Measurements from ENCODE around the gene NGFR. TPM values are rescaled to one million over a fixed set of nuclear protein-coding genes. Genes with fewer than 3 reads are reported as not detected.

The NGFR gene
- total and polyA plus RNA-seq, 8 donors, result 2.7 to 16.2 (median 11.3) TPM

DNA sequence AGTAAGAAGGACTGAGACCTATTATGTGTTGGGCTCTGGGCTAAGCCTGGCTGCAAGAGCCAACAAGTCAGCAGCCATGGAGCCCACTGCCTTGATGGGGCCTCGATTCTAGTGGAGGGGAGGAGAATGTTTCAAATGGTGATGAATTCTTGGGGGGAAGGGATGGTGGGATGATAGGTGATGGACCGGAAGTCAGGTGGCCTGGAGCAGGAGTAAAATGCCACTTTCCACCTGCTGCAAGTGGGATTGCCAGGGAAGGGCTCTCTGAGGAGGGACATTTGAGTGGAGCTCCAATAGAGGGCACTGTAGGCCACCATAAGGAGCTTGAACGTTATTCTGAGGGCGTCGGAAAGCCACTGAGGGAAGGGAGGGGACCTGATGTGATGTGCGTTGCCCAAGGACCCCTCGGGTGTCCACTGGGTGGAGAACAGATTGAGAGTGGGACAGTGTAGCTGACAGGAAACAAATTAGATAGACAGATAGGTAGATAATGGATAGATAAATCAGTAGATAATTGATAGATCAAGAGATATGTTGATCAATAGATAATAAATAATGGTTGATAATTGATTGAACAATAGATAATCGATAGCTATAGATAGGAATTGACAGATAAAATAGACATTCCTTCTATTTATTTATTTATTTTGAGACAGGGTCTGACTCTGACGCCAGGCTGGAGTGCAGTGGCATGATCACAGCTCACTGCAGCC, 62.4 kb downstream of the NGFR start:
- ATAC-seq (peak; percentile 76), DNase-seq (peak in 1 of 4 donors; percentile 39)
- intact Hi-C loops (cut with DNase I), result loop anchor here in 1 of 2 donors (5.0 kb wide), 1 partner anchor 120 kb away; no protein-coding TSS in a partner anchor
- Histone ChIP-seq H3K9me3 (no peaks in the 10 kb centered on the region), H3K4me1 (peaks cover 3 to 8% of the 10 kb centered on the region in 2 donors), H3K27ac (no peak overlapping the region), H3K36me3 (no peaks in the 10 kb centered on the region), H3K4me3 (no peak overlapping the region), H3K27me3 (peaks cover 0 to 19% of the 10 kb centered on the region in 2 donors)
- TF ChIP-seq, protein P1, sequence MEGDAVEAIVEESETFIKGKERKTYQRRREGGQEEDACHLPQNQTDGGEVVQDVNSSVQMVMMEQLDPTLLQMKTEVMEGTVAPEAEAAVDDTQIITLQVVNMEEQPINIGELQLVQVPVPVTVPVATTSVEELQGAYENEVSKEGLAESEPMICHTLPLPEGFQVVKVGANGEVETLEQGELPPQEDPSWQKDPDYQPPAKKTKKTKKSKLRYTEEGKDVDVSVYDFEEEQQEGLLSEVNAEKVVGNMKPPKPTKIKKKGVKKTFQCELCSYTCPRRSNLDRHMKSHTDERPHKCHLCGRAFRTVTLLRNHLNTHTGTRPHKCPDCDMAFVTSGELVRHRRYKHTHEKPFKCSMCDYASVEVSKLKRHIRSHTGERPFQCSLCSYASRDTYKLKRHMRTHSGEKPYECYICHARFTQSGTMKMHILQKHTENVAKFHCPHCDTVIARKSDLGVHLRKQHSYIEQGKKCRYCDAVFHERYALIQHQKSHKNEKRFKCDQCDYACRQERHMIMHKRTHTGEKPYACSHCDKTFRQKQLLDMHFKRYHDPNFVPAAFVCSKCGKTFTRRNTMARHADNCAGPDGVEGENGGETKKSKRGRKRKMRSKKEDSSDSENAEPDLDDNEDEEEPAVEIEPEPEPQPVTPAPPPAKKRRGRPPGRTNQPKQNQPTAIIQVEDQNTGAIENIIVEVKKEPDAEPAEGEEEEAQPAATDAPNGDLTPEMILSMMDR (IDR thresholded peaks at IDR 0.05), result peak; percentile 30 to 40

Small RNAs within 50 kb of the gene (microRNA-seq; reads per million reads assigned to microRNA genes)
- gene MIR6165, result 0 reads per million in 2 donors

Other genes starting within 250 kb of the NGFR start
- 10 to 100 TPM; 42.6 to 46.8 TPM for gene ZNF652, start 133.0 kb upstream of the NGFR start, total RNA-seq
- 10 to 100 TPM; 27.8 to 31.4 (median 29.6) TPM for gene ZNF652, start 133.0 kb upstream of the NGFR start, polyA plus RNA-seq (ENCODE audit: insufficient read length in 6 of 6)
- gene PHB1, start 80.4 kb upstream of the NGFR start, total RNA-seq, result 100 to 1,000 TPM; 146 to 171 TPM
- 100 to 1,000 TPM; 159 to 173 (median 162) TPM for gene PHB1, start 80.4 kb upstream of the NGFR start, polyA plus RNA-seq (ENCODE audit: insufficient read length in 6 of 6)
- gene NXPH3, start 80.6 kb downstream of the NGFR start, total RNA-seq, result 1 to 10 TPM; 2.1 to 2.7 TPM
- gene NXPH3, start 80.6 kb downstream of the NGFR start, polyA plus RNA-seq (ENCODE audit: insufficient read length in 6 of 6), result 1 to 10 TPM; 1.0 to 1.4 (median 1.2) TPM
- gene SPOP, start 182.8 kb downstream of the NGFR start, total RNA-seq, result 10 to 100 TPM; 79.5 to 89.6 TPM
- 10 to 100 TPM; 68.7 to 86.3 (median 78.5) TPM for gene SPOP, start 182.8 kb downstream of the NGFR start, polyA plus RNA-seq (ENCODE audit: insufficient read length in 6 of 6)
- gene SLC35B1, start 212.7 kb downstream of the NGFR start, total RNA-seq, result 10 to 100 TPM; 48.8 to 74.9 TPM
- gene SLC35B1, start 212.7 kb downstream of the NGFR start, polyA plus RNA-seq (ENCODE audit: insufficient read length in 6 of 6), result 10 to 100 TPM; 57.6 to 67.1 (median 62.0) TPM

All from left lung (tissue), 10 donors.